Epithelial cell of proximal tubule (primary cell): Measurements from ENCODE around the gene JDP2. TPM values are rescaled to one million over a fixed set of nuclear protein-coding genes. Genes with fewer than 3 reads are reported as not detected.

Experiments used
- DNase-seq: peaks from one replicate; pipeline ENCODE4 v3.0.0-alpha.2; 2011; ENCODE audit warnings: low read depth
- H3K4me3 ChIP-seq: 2 replicates; pipeline ENCODE4 v1.5.1; 2011; ENCODE audit warnings: low read depth, mild to moderate bottlenecking, low read length
- total RNA-seq: library from RNA; depleted of rRNA; stranded (reverse); fragments of >200 nt; gene quantifications from 2 replicates; pipeline ENCODE4 v1.2.3, GENCODE V29; 2015
- TF ChIP-seq, protein P1 (sequence below): conservative IDR thresholded peaks from 2 replicates; pipeline ENCODE4 v1.5.1; 2012; ENCODE audit warnings: low read depth, mild to moderate bottlenecking, low read length

Gene JDP2
- total RNA-seq, 1 donor from 2014 or later: 16.6 TPM

DNA sequence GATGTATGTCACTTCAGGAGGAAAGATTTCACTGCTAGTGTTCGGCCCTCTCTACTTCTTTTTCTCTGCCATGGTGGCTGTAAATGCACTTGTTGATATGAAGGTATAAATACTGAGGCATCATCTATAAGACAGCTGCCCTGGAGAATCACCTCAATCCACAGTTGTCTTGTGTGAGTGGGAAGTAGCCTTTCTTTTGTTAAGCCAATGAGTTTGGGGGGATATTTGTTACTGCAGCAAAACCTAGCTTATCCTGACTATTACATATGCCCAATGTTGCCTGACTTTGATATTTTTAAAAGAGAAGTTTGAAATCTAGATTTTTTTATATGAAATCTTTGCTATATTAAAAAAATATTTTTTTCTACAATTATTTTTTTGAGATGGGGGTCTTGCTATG is 3.3 kb upstream of the JDP2 start:
- DNase-seq: no peak
- H3K4me3 ChIP-seq: no peak overlapping the region
- TF ChIP-seq, protein P1, sequence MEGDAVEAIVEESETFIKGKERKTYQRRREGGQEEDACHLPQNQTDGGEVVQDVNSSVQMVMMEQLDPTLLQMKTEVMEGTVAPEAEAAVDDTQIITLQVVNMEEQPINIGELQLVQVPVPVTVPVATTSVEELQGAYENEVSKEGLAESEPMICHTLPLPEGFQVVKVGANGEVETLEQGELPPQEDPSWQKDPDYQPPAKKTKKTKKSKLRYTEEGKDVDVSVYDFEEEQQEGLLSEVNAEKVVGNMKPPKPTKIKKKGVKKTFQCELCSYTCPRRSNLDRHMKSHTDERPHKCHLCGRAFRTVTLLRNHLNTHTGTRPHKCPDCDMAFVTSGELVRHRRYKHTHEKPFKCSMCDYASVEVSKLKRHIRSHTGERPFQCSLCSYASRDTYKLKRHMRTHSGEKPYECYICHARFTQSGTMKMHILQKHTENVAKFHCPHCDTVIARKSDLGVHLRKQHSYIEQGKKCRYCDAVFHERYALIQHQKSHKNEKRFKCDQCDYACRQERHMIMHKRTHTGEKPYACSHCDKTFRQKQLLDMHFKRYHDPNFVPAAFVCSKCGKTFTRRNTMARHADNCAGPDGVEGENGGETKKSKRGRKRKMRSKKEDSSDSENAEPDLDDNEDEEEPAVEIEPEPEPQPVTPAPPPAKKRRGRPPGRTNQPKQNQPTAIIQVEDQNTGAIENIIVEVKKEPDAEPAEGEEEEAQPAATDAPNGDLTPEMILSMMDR: no peak

DNA sequence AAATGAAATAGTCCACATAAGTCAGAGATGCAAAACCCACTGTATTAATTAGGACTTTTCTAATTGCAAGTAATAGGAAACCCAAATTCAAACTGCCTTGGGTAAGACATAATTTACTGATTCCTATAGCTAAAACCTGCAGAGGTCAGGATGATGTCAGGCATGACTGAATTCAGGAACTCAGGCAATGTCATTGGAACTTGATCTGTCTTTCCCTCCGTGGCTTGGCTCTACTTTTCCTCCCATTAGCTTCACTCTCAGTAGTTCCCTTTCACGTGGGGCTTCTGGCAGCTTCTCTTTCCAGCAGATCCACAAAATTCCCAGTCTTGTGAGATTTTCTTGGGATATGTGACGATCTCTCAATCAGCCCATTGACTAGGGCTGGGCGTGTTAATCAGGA is 2.4 kb upstream of the JDP2 start:
- no peak for DNase-seq
- TF ChIP-seq, protein P1: no peak
- no peak overlapping the region for H3K4me3 ChIP-seq

DNA sequence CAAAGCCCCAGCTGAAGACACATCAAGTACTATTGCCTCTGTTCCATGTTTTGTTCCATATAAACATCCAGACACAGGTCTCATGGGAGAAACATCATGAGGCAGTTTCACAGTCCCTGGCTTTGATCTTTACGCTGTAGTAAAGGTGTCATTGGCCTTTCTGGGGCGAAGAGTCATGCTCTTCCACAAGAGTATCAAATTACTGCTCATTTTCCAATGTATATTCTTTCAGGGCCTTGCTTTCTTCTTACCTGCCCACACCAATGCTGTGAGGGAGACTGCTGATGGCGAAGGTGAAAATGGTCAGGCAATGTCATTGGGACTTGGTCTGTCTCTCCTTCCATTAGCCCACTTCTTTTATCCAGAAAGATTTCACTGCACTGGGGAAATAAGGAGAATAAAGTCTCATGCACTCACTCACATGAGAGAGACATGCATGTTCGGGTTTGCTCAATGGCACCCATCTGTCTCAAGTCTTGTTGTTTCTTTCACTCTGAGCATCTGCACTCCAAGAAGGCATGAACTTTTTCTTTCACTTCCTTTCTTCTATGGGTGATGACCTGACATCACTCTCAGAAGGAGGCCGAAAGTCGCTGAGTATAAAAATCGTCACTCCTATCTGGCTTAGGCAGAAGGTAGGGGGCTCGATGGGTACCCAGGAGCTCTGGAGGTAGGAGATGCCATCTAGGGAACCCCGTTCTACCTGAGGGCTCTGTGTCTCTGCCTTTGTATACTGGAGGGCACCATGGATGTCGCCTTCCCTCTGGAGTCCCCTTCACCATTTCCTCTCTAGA is 1.3 kb upstream of the JDP2 start:
- H3K4me3 ChIP-seq: no peak overlapping the region
- DNase-seq: no peak
- TF ChIP-seq, protein P1: no peak

DNA sequence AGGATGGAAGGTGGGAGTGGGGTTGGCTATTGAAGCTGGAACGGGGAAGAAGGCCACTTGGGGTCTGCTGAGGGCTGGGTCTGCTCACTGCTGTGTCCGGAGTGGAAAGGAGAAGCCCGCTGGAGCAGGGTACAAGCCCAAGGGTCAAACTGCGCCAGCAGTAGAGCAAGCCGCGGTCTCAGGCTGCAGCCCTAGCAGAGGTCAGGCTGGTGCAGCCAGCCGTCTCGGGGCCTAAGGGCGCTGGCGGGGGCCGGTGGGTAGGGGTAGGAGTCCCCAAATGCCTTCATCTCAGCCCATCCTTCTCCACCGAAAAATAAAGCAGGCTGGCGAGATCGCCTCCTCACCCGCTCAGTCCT is 718 bp upstream of the JDP2 start:
- no peak for DNase-seq
- H3K4me3 ChIP-seq: peak overlapping the region; percentile 71
- TF ChIP-seq, protein P1: no peak

DNA sequence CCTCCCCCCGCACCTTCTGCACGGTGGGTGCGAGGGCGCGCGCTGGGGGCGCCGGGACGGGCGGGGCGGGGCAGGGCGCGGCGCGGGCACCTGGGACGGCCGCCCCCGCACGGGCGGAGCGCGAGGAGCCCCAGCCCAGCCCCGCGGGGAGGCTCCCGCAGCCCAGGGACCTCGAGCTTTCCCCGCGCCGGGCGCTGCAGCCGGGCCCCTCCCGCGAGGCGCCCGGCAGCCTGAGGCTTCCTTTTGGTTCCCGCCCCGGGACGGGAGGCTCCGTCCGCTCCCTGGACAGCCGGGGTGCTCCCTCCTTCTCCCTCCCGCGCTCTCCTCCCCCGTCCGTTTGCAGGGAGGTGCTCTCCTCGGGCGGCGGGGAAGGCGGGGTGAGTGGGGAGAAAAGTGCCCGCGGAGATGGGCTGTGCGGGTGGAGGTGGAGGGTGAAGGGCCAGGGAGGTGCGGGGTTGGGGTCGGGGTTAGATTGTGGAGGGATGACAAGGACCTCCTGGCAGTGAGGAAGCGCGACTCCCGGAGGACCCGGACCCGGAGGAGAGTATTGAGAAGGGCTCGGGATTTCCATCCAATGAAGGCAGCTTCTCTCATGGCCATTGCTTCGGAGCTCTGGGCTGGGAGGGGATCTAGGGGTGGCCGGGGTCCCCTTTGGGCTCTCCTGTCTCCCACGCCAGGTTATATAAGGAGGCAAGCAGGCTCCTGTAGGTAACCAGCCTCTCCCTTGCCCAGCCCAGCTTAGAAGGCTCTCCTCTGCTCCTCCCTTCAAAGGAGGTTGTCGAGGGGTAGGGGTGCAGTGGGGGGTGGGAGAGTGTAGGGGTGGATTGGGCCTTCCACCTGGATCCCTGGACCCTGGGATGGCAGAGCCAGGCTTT is 645 bp downstream of the JDP2 start:
- DNase-seq: no peak
- TF ChIP-seq, protein P1: no peak

DNA sequence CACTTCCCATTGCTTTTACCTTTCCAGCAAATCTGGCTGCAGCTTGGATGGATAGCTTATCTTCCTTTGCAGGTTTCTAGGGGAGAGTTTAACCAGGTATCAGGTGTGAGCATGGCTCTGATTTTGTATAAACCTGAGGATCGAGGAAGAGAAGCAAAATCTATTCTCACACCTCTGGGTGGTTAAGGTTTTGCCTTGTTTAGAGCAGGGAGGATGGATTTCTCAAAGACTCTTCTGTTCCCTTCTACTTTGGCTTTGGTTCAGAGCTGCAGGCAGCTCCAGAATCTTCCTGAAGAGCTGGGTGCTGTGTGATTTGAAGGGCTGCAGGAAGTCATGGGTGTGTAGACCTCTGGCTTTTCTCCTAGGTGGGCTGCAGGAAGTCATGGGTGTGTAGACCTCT is 1.7 kb downstream of the JDP2 start:
- TF ChIP-seq, protein P1: no peak
- peak overlapping the region; percentile 63 for H3K4me3 ChIP-seq
- DNase-seq: no peak

More for the DNA sequence above, 645 bp downstream of the JDP2 start:
- H3K4me3 ChIP-seq: peak overlapping the region; percentile 63
